Right cardiac atrium (tissue), 5 donors: ENCODE data around the gene URGCP. TPM values are rescaled to one million over a fixed set of nuclear protein-coding genes. Genes with fewer than 3 reads are reported as not detected.

Source experiments
- ATAC-seq, 2 donors: fragments of 200-7000 bp; cut with Tn5 transposase; one replicate each; pipeline versions ENCODE4 v1.8.0 to v1.9.1; 2020; ENCODE audit warnings: moderate library complexity in 2 of 2, mild to moderate bottlenecking in 1 of 2
- DNase-seq, 3 donors: peaks; one replicate each; pipeline ENCODE4 v3.0.0-alpha.2; 2020
- H3K27ac ChIP-seq: one replicate; pipeline ENCODE4 v1.5.1; 2013; ENCODE audit warnings: mild to moderate bottlenecking, low read length, control low read depth, moderate library complexity
- H3K27me3 ChIP-seq: one replicate; pipeline ENCODE4 v1.6.1; 2013; ENCODE audit not compliant: control insufficient read depth, insufficient read depth
- H3K4me1 ChIP-seq: one replicate; pipeline ENCODE4 v1.6.1; 2013; ENCODE audit warnings: low read length; ENCODE audit not compliant: control insufficient read depth, insufficient read depth
- H3K4me3 ChIP-seq: one replicate; pipeline ENCODE4 v1.5.1; 2013; ENCODE audit warnings: low read length, control low read depth
- H3K9me3 ChIP-seq: one replicate; pipeline ENCODE4 v1.6.1; 2013; ENCODE audit warnings: low read length; ENCODE audit not compliant: control insufficient read depth
- WGBS: extraction: QIAGEN DNeasy Blood & Tissue Kit; methylation state at CpG from one replicate; pipeline ENCODE4 v1.1.7; 2013; 5-methylcytosine and 5-hydroxymethylcytosine counted together
- intact Hi-C, 4 donors: fragments of 100-400 bp; cut with DNase I; formaldehyde crosslinking; loops; one replicate each; pipeline versions ENCODE4 v1.11.0 to v1.14.0; 2022 to 2023
- long read RNA-seq, 4 donors: library from polyadenylated mRNA; unstranded; transcript quantifications; one replicate each; pipeline ENCODE4 v2.0.0, GENCODE V29; 2020 to 2021
- polyA plus RNA-seq: library from polyadenylated mRNA; stranded (reverse); fragments of 200-250 nt; gene quantifications from one replicate; pipeline ENCODE4 v1.2.3, GENCODE V29; 2013
- total RNA-seq, 4 donors: library from RNA; stranded (reverse); fragmentation: NEBNext Ultra II Directional; extraction: Animal tissue kit (Norgen Biotek cat#: 25700); gene quantifications; one replicate each; pipeline ENCODE4 v1.2.1, GENCODE V29; 2021
- donor health status: healthy with polysubstance abuse.
- donor health status: DM: no; HTN: yes; CAD: no.
- donor health status: DM: no; HTN: no; CAD: no.
- donor health status: DM: no; HTN: yes; CAD: no; lungs with severe emphysema.
- donor health status: DM: yes; HTN: yes; CAD: no.

URGCP gene, protein sequence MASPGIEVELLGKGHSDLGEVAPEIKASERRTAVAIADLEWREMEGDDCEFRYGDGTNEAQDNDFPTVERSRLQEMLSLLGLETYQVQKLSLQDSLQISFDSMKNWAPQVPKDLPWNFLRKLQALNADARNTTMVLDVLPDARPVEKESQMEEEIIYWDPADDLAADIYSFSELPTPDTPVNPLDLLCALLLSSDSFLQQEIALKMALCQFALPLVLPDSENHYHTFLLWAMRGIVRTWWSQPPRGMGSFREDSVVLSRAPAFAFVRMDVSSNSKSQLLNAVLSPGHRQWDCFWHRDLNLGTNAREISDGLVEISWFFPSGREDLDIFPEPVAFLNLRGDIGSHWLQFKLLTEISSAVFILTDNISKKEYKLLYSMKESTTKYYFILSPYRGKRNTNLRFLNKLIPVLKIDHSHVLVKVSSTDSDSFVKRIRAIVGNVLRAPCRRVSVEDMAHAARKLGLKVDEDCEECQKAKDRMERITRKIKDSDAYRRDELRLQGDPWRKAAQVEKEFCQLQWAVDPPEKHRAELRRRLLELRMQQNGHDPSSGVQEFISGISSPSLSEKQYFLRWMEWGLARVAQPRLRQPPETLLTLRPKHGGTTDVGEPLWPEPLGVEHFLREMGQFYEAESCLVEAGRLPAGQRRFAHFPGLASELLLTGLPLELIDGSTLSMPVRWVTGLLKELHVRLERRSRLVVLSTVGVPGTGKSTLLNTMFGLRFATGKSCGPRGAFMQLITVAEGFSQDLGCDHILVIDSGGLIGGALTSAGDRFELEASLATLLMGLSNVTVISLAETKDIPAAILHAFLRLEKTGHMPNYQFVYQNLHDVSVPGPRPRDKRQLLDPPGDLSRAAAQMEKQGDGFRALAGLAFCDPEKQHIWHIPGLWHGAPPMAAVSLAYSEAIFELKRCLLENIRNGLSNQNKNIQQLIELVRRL
- total RNA-seq (10 to 100 TPM; 37.7 to 43.6 (median 38.5) TPM), polyA plus RNA-seq (26.5 TPM)
- long read RNA-seq, donor 1, full-length matches to known transcripts, result 92 of 124 reads
- long read RNA-seq, donor 1, partial matches to known transcripts, result 0 of 124 reads
- long read RNA-seq, donor 1, other reads (novel, unspliced or antisense), result 32 of 124 reads
- long read RNA-seq, donor 2, full-length matches to known transcripts, result 50 of 76 reads
- long read RNA-seq, donor 2, partial matches to known transcripts, result 16 of 76 reads
- long read RNA-seq, donor 2, other reads (novel, unspliced or antisense), result 10 of 76 reads
- long read RNA-seq, donor 3, full-length matches to known transcripts, result 273 of 332 reads
- long read RNA-seq, donor 3, partial matches to known transcripts, result 0 of 332 reads
- long read RNA-seq, donor 3, other reads (novel, unspliced or antisense), result 59 of 332 reads
- long read RNA-seq, donor 4, full-length matches to known transcripts, result 51 of 70 reads
- long read RNA-seq, donor 4, partial matches to known transcripts, result 2 of 70 reads
- long read RNA-seq, donor 4, other reads (novel, unspliced or antisense), result 17 of 70 reads

DNA sequence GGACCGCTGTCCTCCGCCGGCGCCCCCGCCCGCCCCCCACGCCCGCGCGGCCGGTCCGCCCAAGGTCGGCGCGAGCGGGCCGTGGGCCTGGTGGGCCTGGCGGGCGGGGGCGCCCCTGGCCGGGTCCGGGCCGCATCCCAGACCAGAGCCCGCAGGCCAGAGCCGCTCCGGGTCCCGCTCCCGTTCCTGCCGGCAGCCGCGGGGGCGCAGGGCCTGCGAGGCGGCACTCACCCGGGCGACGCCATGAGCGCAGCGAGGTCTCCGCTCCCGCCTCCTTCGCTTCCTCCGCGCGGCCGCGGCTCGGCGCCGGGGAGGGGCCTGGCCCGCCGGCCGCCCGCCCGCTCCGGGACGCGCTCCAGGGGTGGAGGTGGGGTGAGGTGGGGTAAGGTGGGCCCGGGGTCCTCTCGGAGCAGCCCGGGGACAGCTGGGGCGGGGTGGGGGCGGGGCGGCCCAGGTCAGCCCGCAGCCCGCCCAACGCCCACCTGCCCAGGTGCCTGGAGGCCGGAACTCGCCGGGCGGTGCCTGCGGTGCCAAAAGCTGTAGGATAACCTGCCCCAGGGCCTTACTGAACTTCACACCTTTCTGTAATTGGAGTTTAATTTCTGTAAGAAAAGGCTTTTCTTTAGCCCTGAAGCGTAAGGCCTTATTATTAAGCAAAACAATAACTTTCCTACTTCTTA lies at the start of gene URGCP:
TSS of gene URGCP (minus strand) at position 266 of the 680 bp plus-strand sequence. CDS start at position 245, 21 bp downstream.
- intact Hi-C loops, result no loop called here

DNA sequence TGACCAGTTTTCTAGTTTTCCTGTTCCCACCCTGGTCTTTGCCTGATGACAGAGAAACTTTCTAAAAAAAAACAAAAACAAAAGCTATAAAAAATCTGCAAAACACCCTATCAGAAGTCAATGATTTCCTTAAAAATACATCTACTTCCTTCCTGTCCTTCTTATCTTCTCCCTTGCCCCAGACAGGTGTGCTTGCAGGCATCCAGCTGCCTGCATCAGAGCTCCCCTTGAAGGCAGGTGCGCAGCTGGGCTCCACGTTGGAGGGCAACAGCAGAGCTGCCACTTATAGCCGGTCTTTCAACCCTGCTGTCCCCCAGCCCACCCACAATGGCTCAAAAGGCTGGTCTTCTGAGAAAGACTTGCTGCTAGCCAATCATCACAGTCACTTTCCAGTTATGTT lies 49.6 kb upstream of the URGCP start:
- H3K9me3 ChIP-seq, result no peaks in the 10 kb centered on the region
- H3K4me3 ChIP-seq, result no peak overlapping the region
- H3K27me3 ChIP-seq, result no peaks in the 10 kb centered on the region
- no peaks in the 10 kb centered on the region for H3K4me1 ChIP-seq
- WGBS, result 78% methylated on average over 3 of the region's 3 CpGs
- H3K27ac ChIP-seq, result no peak overlapping the region
- DNase-seq, result no peak
- ATAC-seq, result no peak
- intact Hi-C loops, result no loop called here

More for the DNA sequence above, at the start of gene URGCP:
- no peaks in the 10 kb centered on the region for H3K9me3 ChIP-seq
- peak; percentile 84 to 85 for ATAC-seq
- under 1% methylated on average over 73 of the region's 73 CpGs for WGBS
- H3K4me3 ChIP-seq, result peak within 1 kb of the TSS; percentile 98
- peak; percentile 57 to 87 (median 80) for DNase-seq
- H3K4me1 ChIP-seq, result peaks cover 12% of the 10 kb centered on the region
- no peaks in the 10 kb centered on the region for H3K27me3 ChIP-seq
- peak within 1 kb of the TSS; percentile 90 for H3K27ac ChIP-seq

DNA sequence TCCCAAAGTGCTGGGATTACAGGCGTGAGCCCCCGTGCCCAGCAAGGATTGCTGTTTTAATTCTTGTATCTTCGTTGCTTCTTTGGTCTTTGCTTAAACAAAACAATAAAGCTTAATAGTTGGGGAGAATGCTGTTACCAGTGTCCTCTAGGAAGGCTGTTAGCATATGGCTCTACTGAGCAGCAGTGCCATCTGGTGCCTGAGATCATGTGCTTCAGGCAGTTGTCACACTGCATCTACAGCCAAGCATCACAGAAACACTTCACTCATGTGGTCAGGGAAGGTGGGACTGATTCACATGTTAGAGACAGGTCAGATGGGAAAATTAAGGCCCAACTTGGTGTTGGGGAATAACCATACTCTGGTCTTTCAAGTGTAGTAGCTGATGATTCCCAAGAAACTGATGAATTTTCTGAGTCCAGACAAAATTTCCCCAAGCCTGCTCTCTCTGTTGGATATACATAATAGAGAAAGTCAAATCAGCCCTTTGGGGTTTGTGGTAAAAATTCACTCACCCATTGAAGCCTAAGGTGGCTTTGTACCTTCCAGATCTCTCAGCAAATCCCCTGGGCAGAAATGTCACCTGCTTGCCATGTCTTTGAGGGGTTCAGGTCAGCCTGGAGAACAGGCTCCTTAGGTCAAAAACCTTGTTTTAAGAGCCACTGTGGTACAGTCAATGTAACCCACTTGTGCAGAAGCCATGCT lies 48.3 kb upstream of the URGCP start:
- intact Hi-C loops, result no loop called here
- no peak for DNase-seq
- no peak overlapping the region for H3K27ac ChIP-seq
- 64% methylated on average over 3 of the region's 3 CpGs for WGBS
- no peaks in the 10 kb centered on the region for H3K27me3 ChIP-seq
- H3K4me1 ChIP-seq, result no peaks in the 10 kb centered on the region
- peak; percentile 62 to 70 for ATAC-seq
- no peak overlapping the region for H3K4me3 ChIP-seq
- H3K9me3 ChIP-seq, result no peaks in the 10 kb centered on the region

DNA sequence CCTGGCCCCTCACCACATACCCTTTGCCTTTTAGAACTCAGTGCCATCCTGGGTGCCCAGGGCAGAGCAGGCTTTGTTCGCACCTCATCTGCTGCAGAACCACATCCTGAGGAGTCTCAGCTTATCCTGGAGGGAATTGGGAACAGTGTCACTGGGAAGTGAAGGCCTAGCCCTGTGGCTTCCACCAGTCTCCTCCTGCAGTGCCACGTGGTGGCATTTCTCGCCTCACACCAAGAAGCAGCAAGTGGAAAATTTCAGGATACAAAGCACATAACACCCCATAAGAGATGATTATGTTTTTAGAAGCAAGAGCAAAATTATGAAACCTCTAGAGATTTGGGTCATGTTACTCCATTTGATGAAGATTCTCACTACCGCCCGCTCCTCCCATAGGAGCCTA lies 46.7 kb upstream of the URGCP start:
- no peak for DNase-seq
- no peaks in the 10 kb centered on the region for H3K9me3 ChIP-seq
- no peak for ATAC-seq
- intact Hi-C loops, result no loop called here
- no peaks in the 10 kb centered on the region for H3K27me3 ChIP-seq
- H3K27ac ChIP-seq, result no peak overlapping the region
- H3K4me3 ChIP-seq, result no peak overlapping the region
- 95% methylated on average over 5 of the region's 5 CpGs for WGBS
- no peaks in the 10 kb centered on the region for H3K4me1 ChIP-seq

DNA sequence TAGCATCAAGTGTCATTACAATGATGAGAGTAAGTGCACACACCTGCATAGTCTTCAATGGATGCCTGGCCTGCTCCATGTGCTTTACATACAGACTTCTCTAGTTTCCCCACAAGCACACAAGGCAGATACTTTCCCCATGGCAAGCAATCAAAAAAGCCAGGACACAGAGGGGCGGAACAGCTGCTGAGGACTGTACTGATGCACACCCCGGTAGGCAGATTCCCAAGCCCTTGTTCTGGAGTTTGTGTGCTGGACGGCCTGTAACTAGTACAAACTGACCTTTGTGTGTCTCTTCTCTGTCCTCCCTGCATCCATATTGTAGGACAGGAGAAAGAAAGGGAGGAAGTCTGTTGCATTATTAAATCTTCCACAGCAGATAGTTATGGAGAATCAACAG lies 45.6 kb upstream of the URGCP start:
- H3K4me3 ChIP-seq, result no peak overlapping the region
- H3K27ac ChIP-seq, result no peak overlapping the region
- 85% methylated on average over 3 of the region's 3 CpGs for WGBS
- H3K9me3 ChIP-seq, result no peaks in the 10 kb centered on the region
- no peaks in the 10 kb centered on the region for H3K4me1 ChIP-seq
- ATAC-seq (no peak), DNase-seq (no peak)
- intact Hi-C loops, result no loop called here
- no peaks in the 10 kb centered on the region for H3K27me3 ChIP-seq

DNA sequence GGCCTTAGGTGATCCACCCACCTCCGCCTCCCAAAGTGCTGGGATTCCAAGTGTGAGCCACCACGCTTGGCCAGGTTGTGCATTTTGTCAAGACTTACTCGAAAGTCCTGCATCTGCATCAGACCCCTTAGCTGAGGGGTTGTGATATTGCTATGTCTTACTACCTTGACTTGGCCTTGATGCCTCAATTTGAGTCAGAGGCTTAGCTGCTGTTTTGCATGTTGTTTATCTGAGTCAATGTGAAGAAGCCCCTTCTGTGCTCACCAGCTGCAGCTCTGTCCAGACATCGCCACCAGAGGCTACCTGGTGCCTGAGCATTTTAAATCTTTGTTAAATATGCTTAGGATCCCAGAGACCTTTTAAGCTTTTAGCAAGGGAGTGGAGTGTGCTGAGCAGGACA lies 37.9 kb upstream of the URGCP start:
- Histone ChIP-seq H3K27ac (no peak overlapping the region), H3K4me1 (no peaks in the 10 kb centered on the region), H3K4me3 (no peak overlapping the region), H3K9me3 (no peaks in the 10 kb centered on the region), H3K27me3 (no peaks in the 10 kb centered on the region)
- DNase-seq, result no peak
- no peak for ATAC-seq
- 95% methylated on average over 4 of the region's 4 CpGs for WGBS
- intact Hi-C loops, result no loop called here

DNA sequence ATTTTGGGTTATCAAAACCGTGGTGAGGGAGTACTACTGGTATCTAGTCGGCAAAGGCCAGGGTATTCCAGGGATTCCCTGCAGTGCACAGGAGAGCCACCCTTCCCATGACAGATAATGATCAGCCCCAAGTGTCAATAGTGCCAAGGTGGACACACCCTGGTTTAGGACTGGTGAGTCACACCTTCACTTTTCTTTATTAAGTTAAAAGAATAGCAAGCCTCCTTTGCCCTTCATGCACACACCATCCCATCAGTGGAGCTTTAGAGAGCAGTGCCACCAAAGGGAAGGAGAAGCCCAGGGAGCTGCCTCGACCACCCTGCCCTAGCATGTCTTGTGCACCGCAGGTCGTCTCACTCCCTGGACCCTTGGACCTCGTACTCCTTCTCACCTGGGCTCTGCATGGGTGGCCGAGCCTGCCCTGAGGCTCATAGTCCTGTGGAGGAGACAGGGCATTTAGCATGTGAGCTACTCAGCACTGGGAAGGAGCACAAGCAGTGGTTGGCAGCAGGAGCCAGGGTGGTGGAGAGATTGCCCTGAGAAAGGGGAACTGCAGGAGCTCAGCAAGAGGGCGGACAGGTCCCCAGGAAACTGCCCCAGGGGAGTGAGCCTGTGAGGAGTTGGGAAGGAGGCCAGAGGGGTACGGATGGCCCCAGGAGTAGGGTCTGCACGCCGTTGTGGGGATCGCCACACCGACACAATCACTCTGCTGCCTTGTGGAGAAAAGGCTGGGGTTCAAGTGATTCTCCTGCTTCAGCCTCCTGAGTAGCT lies 37.2 kb upstream of the URGCP start:
- Histone ChIP-seq H3K27ac (no peak overlapping the region), H3K27me3 (no peaks in the 10 kb centered on the region), H3K4me3 (no peak overlapping the region), H3K9me3 (no peaks in the 10 kb centered on the region), H3K4me1 (no peaks in the 10 kb centered on the region)
- ATAC-seq (no peak), DNase-seq (no peak)
- intact Hi-C loops, result no loop called here
- WGBS, result 84% methylated on average over 13 of the region's 13 CpGs

DNA sequence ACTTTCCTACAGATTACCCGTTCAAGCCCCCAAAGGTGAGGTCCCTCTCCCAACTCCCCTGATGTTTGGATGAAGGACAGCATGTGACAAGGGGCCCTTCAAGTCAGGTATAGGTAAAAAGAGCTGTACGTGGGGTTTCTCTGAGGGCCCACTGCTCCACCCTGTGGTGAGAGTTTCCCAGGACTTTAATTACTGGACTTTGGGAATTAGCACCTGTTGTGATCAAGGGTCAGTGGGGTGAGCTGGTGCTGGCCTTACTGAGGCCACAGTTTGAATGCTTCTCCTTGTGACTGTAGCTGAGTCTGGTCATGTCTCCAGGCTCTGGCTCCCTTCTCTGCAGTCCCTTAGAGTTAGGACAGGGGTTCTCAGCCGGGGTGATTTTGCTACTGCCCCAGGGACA lies 36.6 kb upstream of the URGCP start:
- Histone ChIP-seq H3K27ac (no peak overlapping the region), H3K9me3 (no peaks in the 10 kb centered on the region), H3K4me3 (no peak overlapping the region), H3K27me3 (no peaks in the 10 kb centered on the region), H3K4me1 (no peaks in the 10 kb centered on the region)
- ATAC-seq (no peak), DNase-seq (no peak)
- WGBS, result 82% methylated on average over 3 of the region's 3 CpGs
- intact Hi-C loops, result no loop called here

DNA sequence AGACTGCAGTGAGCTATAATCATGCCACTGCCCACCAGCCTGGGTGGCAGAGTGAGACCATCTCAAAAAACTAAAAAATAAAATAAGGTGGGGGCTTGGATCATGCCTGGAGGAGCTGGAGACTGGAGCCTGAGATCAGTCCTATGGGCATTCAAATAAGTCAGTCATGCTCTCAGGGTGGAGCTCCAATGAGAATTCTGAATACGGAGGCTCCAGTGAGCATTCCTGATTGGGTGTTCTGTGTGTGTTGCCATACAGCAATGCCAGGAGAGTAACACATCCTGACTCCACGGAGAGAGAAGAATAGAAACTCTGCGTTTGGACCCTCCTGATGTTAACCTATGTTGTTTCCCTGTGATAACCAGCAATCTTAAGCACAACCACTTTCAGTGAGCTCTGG lies 35.9 kb upstream of the URGCP start:
- Histone ChIP-seq H3K4me1 (no peaks in the 10 kb centered on the region), H3K27me3 (no peaks in the 10 kb centered on the region), H3K27ac (no peak overlapping the region), H3K9me3 (no peaks in the 10 kb centered on the region), H3K4me3 (no peak overlapping the region)
- ATAC-seq (no peak), DNase-seq (no peak)
- intact Hi-C loops, result no loop called here
- 69% methylated on average over 3 of the region's 3 CpGs for WGBS
